Panc1 (cell line): Measurements from ENCODE around the gene PRRX1. TPM values are rescaled to one million over a fixed set of nuclear protein-coding genes. Genes with fewer than 3 reads are reported as not detected.

Experiments used
- ATAC-seq: fragments of 200-7000 bp; cut with Tn5 transposase; 2 replicates; pipeline ENCODE4 v1.9.1; 2020; ENCODE audit warnings: mild to moderate bottlenecking, moderate library complexity
- BruUV-seq: library from RNA; stranded (reverse); fragments of 400-500 nt; replicated peaks from 2 replicates; lab custom pipeline; 2021; lab: Mats Ljungman, UMichigan
- CTCF ChIA-PET: fragments of 300-600 bp; sonication (Branson Sonifier 250); formaldehyde crosslinking; loops from one replicate; lab custom pipeline; 2022; ENCODE audit warnings: antibody characterized with exemption; lab: Charles Lee
- POLR2A ChIA-PET: fragments of 300-600 bp; sonication (Branson Sonifier 250); formaldehyde crosslinking; loops from one replicate; lab custom pipeline; 2022; ENCODE audit warnings: antibody characterized with exemption; lab: Charles Lee
- DNase-seq: peaks from one replicate; pipeline ENCODE4 v3.0.0-alpha.2; 2010; ENCODE audit warnings: low read depth, low spot score
- H3K27ac ChIP-seq: 2 replicates; pipeline ENCODE4 v1.5.1; 2011; ENCODE audit warnings: mild to moderate bottlenecking, low read length, inconsistent platforms
- H3K27me3 ChIP-seq: fragments of 200-500 bp; sonication (Bioruptor generic); 2 replicates; pipeline ENCODE4 v1.6.0; 2014; ENCODE audit warnings: low read length, inconsistent platforms; ENCODE audit not compliant: control insufficient read depth, insufficient read depth
- H3K36me3 ChIP-seq: fragments of 200-500 bp; sonication (Bioruptor generic); 2 replicates; pipeline ENCODE4 v1.5.1; 2014; ENCODE audit warnings: inconsistent platforms, mild to moderate bottlenecking, low read length, moderate library complexity; ENCODE audit not compliant: control insufficient read depth, insufficient read depth
- H3K4me1 ChIP-seq: 2 replicates; pipeline ENCODE4 v1.5.1; 2011; ENCODE audit warnings: inconsistent platforms, mild to moderate bottlenecking, low read length, moderate library complexity; ENCODE audit not compliant: control insufficient read depth, insufficient read depth
- H3K4me3 ChIP-seq, 2 experiments: 2 replicates each; pipeline ENCODE4 v1.5.1; 2011 to 2012; ENCODE audit warnings: low read depth in 2 of 2, low read length in 2 of 2, mild to moderate bottlenecking in 2 of 2, inconsistent platforms in 1 of 2, moderate library complexity in 1 of 2
- H3K9me3 ChIP-seq: fragments of 200-500 bp; sonication (Bioruptor generic); 2 replicates; pipeline ENCODE4 v1.5.1; 2014; ENCODE audit warnings: low read depth, mild to moderate bottlenecking, inconsistent platforms, low read length, moderate library complexity; ENCODE audit not compliant: control insufficient read depth, insufficient read depth
- CTCF ChIP-seq: fragments of 450-650 bp; IDR thresholded peaks from 2 replicates; pipeline ENCODE4 v1.5.1; 2017; ENCODE audit warnings: mild to moderate bottlenecking
- POLR2AphosphoS5 ChIP-seq: IDR thresholded peaks from 2 replicates; pipeline ENCODE4 v1.6.1; 2012; ENCODE audit warnings: mild to moderate bottlenecking, low read depth, low read length, moderate library complexity
- REST ChIP-seq, 2 experiments: IDR thresholded peaks; 2 replicates each; pipeline ENCODE4 v1.6.1; 2011 to 2012; ENCODE audit warnings: low read depth in 2 of 2, control low read depth in 1 of 2, low read length in 1 of 2, mild to moderate bottlenecking in 1 of 2, moderate library complexity in 1 of 2; ENCODE audit not compliant: insufficient read depth in 1 of 2
- SIN3A ChIP-seq: IDR thresholded peaks from 2 replicates; pipeline ENCODE4 v1.6.1; 2012; ENCODE audit warnings: low read depth, mild to moderate bottlenecking, low read length, moderate library complexity, borderline replicate concordance; ENCODE audit not compliant: insufficient read depth
- TCF7L2 ChIP-seq: IDR thresholded peaks from 2 replicates; pipeline ENCODE4 v1.6.1; 2011; ENCODE audit warnings: mild to moderate bottlenecking, low read depth, low read length, inconsistent platforms
- in situ Hi-C: cut with HindIII; loops from 2 replicates; pipeline ENCODE4 v1.10.0; 2016; ENCODE audit warnings: low sequenced_read_pairs, low pct_unique_long_range_greater_than_20kb
- intact Hi-C: fragments of 100-400 bp; cut with micrococcal nuclease; formaldehyde crosslinking; loops from one replicate; pipeline ENCODE4 v1.10.0; 2022; ENCODE audit not compliant: unreplicated experiment
- total RNA-seq: library from RNA; stranded (reverse); gene quantifications from one replicate; pipeline ENCODE4 v1.2.1, GENCODE V29; 2021; ENCODE audit not compliant: unreplicated experiment

Gene PRRX1
- total RNA-seq, 1 experiment from 2014 or later, result 0.69 TPM

GRCh38 chr1:170675865-170676264 lies 11.9 kb downstream of the PRRX1 start:
- ChIA-PET CTCF (no interaction called here), POLR2A (no interaction called here)
- no peak for DNase-seq
- BruUV-seq, result no TSS peak
- H3K36me3 ChIP-seq, result no peaks in the 10 kb centered on the region
- no peaks in the 10 kb centered on the region for H3K9me3 ChIP-seq
- no peak overlapping the region for H3K27ac ChIP-seq
- no peak for ATAC-seq
- intact Hi-C loops, result loop anchor here (10.0 kb wide), 1 partner anchor 751 kb away; no protein-coding TSS in a partner anchor
- H3K4me3 ChIP-seq, result no peak overlapping the region
- no peaks in the 10 kb centered on the region for H3K27me3 ChIP-seq
- no peak for TF ChIP-seq SIN3A
- no peaks in the 10 kb centered on the region for H3K4me1 ChIP-seq
- in situ Hi-C loops, result no loop called here

GRCh38 chr1:170676628-170677027 lies 12.7 kb downstream of the PRRX1 start:
- TF ChIP-seq CTCF (no peak), REST (IDR thresholded peaks at IDR 0.05; ENCODE audit: insufficient read depth in 1 of 2, low read depth in 2 of 2, low read length in 1 of 2) (no peak), SIN3A (no peak), TCF7L2 (no peak), POLR2AphosphoS5 (no peak)
- BruUV-seq, result no TSS peak
- ChIA-PET POLR2A (no interaction called here), CTCF (no interaction called here)
- H3K4me1 ChIP-seq, result no peaks in the 10 kb centered on the region
- H3K27me3 ChIP-seq, result no peaks in the 10 kb centered on the region
- H3K4me3 ChIP-seq, result no peak overlapping the region
- H3K36me3 ChIP-seq, result no peaks in the 10 kb centered on the region
- H3K27ac ChIP-seq, result no peak overlapping the region
- H3K9me3 ChIP-seq, result no peaks in the 10 kb centered on the region
- ATAC-seq (no peak), DNase-seq (no peak)
- intact Hi-C loops, result loop anchor here (10.0 kb wide), 1 partner anchor 752 kb away; no protein-coding TSS in a partner anchor
- in situ Hi-C loops, result no loop called here

- intact Hi-C loops (loop anchor here (10.0 kb wide), 1 partner anchor 753 kb away; no protein-coding TSS in a partner anchor), in situ Hi-C loops (no loop called here)
- H3K36me3 ChIP-seq, result no peaks in the 10 kb centered on the region
- CTCF ChIA-PET, result no interaction called here
- no peak overlapping the region for H3K4me3 ChIP-seq
- no peaks in the 10 kb centered on the region for H3K27me3 ChIP-seq
- POLR2A ChIA-PET, result no interaction called here
- no peak for TF ChIP-seq TCF7L2
- no peak for TF ChIP-seq REST (IDR thresholded peaks at IDR 0.05; ENCODE audit: insufficient read depth in 1 of 2, low read depth in 2 of 2, low read length in 1 of 2)
- TF ChIP-seq CTCF, result no peak
- TF ChIP-seq POLR2AphosphoS5, result no peak
- no peak for TF ChIP-seq SIN3A
- H3K4me1 ChIP-seq, result no peaks in the 10 kb centered on the region
- DNase-seq (no peak), ATAC-seq (no peak)
- no peak overlapping the region for H3K27ac ChIP-seq
- H3K9me3 ChIP-seq, result no peaks in the 10 kb centered on the region
- BruUV-seq, result no TSS peak
Observed at GRCh38 chr1:170678027-170678600, 14.2 kb downstream of the PRRX1 start.
